GM21360 (cell line): ENCODE measurements around the gene C9orf43.
"Not testable (repeated sequence)": the region's sequence is repeated elsewhere in the genome, so short reads cannot be mapped to it uniquely, and the experiment has no call there.

Experiments used
- ATAC-seq: cut with Tn5 transposase; IDR thresholded peaks from one replicate; pipeline ENCODE4 v1.9.1; 2021; ENCODE audit warnings: mild to moderate bottlenecking, moderate library complexity; ENCODE audit not compliant: unreplicated experiment

Gene C9orf43

DNA sequence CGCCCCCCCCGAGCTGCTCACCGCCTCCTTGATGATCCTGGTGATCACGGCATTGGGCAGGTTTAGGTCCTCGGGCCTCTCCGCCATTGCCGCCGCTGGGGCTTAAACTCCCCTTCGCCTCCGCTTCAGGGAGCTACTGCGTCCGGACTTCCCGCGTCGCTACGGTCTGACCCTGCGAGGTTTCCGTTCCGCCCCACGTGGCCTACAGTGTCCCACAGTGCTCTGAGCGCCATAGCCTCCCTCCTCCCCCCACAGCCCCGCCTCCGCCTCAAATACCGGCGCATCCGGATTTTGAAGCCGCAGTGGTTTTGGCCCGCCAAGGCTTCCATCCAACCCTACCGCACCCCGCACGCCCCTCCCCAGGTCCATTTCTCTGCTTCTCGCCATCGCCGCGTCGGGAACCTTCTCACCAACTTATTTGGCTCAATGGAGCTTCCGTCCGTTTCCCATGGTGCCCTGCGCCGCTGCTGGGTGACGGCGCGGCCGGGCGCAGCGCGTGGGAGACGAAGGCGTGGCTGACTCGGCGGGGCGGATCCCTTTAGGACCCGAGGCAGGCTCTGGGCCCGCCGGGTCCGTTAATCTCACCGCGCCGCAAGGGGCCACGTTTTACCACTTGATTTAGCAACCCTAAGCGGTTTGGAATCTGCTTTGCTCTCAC, at the start of gene C9orf43, which contains the start of gene POLE3:
Gene C9orf43, plus strand, starts transcription at position 541 of the 658 bp plus-strand sequence. CDS start 2,747 bp downstream, outside the sequence.
Gene POLE3, minus strand, starts transcription at position 469 of the 658 bp plus-strand sequence. Its CDS starts 382 bp downstream, at position 87.
- ATAC-seq = peak; percentile 87

GRCh38 chr9:113361304-113362018, 49.1 kb upstream of the C9orf43 start:
- ATAC-seq = no peak

DNA sequence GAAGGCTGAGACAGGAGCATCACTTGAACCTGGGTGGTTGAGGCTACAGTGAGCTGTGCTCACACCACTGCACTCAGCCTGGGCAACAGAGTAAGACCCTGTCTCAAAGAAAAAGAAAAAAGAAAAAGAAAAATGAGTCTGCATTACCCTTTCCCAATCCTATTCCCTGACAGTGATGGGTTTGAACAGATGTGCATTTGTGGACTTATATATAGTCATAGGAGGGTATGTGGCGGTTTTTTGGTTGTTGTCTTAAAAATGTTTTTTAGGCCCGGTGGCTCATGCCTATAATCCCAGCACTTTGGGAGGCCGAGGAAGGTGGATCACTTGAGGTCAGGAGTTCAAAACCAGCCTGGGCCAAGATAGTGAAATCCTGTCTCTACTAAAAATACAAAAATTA, 47.2 kb upstream of the C9orf43 start:
- ATAC-seq = no peak

DNA sequence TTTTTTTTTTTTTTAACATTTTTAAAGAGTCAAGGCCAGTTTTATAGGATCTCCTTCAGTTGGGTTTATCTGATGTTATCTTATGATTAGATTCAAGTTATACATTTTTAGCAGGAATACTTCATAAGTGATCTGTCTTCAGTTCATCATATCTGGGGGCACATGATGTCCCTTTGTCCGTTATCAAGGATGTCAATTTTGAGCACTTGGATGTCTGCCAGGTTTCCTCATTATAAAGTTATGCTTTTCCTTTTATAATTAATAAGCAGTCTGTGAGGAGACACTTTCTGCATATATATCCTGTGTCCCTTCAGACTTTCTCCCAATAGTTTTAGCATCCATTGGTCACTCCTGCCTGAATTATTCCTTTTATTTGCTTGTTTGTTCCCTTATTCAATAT, 45.6 kb upstream of the C9orf43 start:
- ATAC-seq = no peak

- ATAC-seq = not testable (repeated sequence)
Observed at GRCh38 chr9:113365652-113366051, 44.9 kb upstream of the C9orf43 start.

DNA sequence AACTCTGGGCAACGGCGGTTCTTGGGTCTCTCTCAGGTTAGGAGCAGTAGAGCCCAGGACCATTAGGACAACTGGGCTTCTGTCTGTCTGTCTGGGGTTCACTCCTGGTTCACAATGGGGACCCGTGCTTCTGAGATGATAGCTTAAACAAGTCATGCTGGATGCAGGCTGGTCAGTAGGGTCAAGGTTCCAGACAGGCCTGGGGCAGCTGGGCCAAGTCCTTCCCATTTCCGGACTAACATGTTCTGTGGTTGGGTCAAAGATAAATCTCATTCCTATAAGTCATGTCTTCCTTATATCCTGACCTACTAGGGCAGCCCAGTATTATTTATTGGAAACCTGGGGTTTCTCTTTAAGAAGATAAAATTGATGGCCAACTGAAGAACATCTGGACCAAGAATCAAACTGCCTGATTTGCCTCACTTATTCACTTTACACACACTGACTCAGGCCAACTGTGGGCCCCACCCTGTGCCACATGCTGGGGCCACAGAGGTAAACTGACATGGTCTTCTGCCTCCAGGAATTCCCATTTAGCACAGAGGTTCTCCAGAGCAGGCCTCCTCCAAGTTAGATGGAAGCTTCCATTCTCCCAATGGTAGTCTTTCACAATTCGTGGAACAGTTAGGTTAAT, 42.1 kb upstream of the C9orf43 start:
- no peak for ATAC-seq

DNA sequence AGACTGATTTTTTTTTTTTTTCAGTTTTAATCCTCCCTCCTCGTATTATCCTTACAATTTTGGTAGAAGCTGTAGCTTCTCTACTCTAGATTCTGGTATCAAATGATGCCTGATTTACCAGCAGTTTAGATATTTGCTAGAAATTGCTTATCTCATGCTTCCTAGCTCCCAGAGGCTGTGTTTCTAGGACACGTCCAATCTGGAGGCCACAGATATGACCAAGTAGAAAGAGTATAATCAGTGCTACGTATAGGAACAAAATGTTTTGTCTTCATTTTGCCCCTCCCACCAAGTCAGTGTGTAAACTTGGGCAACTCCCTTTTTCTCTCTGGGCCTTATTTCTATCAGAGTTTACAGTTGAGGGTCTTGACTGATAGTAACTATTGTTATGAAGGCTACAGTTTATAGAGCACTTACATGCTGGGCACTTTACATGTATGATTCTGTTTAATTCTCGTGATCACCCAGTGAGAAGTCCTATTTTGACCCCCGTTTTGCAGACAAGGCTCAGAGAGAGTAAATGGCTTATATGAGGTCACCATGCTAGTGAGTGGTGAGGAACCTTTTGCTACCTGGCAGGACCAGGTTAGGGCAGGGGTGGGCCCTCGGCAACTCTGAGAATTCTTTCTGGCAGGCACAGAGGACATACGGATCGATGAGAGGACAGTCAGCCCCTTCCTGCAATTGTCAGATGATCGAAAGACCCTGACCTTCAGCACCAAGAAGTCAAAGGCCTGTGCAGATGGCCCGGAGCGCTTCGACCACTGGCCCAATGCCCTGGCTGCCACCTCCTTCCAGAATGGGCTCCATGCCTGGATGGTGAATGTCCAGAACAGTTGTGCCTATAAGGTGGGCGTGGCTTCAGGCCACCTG, 41.3 kb upstream of the C9orf43 start:
- ATAC-seq = no peak

- no peak for ATAC-seq
Observed at GRCh38 chr9:113369855-113370140, 40.7 kb upstream of the C9orf43 start.

DNA sequence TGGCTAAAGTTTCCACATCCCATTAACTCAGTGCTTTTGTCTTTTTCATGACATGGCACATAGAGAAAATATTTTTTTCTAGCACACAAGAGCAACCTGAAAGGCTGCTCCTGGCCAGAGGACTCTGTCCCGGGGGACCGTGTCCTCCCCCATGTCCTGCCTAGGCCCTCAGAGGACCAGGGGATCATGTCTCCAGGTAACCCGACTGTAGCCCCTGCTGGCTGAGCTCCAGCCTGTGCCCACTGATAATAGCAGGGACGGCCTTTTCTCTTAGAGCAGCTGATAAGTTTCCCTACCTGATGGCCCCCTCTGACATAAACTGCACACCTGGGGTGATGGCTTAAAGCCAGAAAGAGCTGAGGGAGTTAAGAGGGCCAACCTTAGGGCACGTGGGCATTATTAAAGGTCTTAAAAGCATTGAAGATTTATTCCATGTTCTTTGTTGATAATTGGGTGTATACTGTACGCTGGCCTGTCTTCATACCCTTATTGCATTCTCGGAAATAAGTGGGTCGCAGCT, 39.7 kb upstream of the C9orf43 start:
- ATAC-seq = no peak

DNA sequence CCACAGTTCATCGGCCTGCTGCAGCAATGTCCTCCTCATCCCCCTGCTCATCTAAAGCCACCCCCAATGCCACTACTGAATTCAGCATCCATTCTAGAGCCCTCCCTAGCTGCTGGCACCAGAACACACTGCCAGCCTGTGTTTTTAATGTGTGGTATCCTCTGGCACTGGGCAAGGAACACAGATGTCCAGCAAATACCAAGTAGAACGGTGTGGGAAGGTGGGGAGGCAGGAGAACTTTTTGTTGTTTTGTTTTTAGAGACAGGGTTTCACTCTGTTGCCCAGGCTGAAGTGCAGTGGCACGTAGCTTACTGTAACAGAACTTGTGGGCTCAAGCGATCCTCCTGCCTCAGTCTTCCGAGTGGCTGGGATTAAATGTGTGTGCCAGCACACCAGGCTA, 38.5 kb upstream of the C9orf43 start:
- no peak for ATAC-seq

DNA sequence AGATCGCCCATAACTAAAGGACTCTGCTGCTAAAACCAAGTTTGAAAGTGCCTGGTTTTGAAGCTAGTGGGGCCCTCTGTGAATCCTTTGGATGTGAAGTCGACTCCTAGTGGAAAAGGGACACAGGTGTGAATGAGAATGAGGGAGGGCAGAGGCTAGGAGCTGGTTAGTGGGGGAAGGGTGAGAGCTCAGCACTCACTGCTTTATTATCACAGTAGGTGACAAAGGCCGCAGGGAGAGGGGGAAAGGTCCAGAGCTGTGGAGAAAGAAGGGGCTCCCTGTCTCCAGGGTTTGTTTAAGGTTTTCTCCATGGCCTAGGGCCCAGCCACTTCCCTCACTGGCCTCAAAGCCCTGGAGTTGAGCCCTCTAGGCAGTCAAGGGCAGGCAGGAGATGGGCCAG, 37.3 kb upstream of the C9orf43 start:
- no peak for ATAC-seq

DNA sequence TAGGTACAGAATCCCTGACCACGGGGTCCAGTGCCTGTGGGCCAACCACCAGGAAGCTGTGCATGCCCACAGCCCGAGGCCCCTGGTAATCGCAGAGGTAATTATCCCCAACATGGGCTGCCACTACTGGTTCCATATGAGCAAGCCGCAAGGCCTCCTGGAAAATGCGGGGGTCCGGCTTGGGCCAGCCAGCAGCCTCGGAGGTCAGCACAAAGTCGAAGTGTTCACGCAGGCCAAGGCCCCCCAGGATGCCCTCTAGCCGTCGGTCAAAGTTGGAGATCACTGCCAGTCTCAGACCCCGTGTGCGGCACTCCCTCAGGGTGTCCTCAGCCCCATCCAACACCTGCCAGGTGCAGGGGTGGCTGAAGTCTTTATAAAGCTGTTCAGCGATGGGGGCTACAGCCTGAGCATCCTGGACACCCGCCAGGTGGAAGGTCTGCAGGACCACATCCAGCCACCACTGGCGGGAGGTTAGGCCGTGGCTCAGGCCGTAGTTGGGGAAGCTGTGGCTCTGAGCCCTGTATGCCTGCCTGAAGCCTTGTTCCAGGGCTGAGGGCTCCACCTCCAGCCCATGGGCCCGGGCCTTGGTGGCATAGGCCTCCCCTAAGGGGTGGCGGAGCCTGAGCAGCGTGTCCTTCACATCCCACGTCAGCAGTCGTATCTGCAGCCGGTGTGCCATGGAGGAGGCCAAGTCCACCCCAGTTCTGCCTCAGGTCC, 36.7 kb upstream of the C9orf43 start:
- no peak for ATAC-seq

- no peak for ATAC-seq
Observed at GRCh38 chr9:113375057-113376023, 35.2 kb upstream of the C9orf43 start.

GRCh38 chr9:113376634-113377567, 33.6 kb upstream of the C9orf43 start, which contains the start of gene HDHD3:
HDHD3 (minus strand) TSS chr9:113376986; CDS start chr9:113374354, 2,632 bp downstream.
- peak; percentile 62 for ATAC-seq

DNA sequence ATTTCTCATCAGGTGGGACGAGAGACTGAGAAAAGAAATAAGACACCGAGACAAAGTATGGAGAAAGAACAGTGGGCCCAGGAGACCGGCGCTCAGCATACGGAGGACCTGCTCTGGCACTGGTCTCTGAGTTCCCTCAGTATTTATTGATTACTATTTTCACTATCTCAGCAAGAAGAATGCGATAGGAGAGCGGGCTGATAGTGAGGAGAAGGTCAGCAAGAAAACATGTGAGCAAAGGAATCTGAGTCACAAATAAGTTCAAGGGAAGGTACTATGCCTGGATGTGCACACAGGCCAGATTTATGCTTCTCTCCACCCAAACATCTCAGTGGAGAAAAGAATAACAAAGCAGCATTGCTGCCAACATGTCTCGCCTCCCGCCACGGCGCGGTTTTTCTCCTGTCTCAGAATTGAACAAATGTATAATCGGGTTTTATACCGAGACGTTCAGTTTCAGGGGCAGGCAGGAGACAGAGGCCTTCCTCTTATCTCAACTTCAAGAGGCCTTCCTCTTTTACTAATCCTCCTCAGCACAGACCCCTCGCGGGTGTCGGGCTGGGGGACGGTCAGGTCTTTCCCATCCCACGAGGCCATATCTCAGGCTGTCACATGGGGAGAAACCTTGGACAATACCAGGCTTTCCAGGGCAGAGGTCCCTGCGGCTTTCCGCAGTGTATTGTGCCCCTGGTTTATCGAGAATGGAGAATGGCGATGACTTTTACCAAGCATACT, 31.3 kb upstream of the C9orf43 start:
- not testable (repeated sequence) for ATAC-seq

GRCh38 chr9:113379829-113380210, 30.7 kb upstream of the C9orf43 start:
- ATAC-seq = not testable (repeated sequence)

DNA sequence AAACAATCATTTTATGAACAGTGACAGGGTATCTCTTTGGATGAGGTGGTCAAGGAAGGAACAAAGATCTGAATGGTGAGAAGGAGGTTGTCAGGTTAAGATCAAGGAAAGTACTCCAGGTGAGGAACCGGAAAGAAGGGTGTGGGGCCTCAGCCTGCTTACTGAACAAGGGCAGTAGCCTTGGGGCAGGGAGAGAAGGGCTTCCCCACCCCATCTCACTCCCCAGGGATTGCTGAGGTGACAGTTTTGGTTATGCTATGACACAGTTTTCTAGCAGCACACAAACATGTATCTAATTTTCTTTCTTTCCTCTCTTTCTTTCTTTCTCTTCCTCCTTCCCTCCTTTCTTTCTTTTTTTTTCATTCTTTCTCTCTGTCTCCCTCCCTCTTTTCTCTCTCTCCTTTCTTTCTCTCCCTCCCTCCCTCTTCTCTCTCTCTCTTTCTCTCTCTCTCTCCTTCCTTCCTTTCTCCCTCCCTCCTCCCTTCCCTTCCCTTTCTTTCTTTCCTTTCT, 29.6 kb upstream of the C9orf43 start:
- ATAC-seq = no peak
